GM23248 (cell line): ENCODE data around the gene GPS1.

Source experiments
- EZH2 ChIP-seq: fragments of 200-600 bp; sonication (generic); IDR thresholded peaks from 2 replicates; pipeline ENCODE4 v1.6.1; 2018; ENCODE audit warnings: antibody characterized with exemption, mild to moderate bottlenecking; ENCODE audit not compliant: insufficient read depth, poor library complexity, severe bottlenecking
- EZH2phosphoT487 ChIP-seq: fragments of 200-600 bp; sonication (generic); IDR thresholded peaks from 2 replicates; pipeline ENCODE4 v1.6.1; 2018; ENCODE audit warnings: antibody characterized with exemption, moderate library complexity, mild to moderate bottlenecking, low read depth; ENCODE audit not compliant: insufficient read depth

GRCh38 chr17:82084373-82085030, 32.8 kb downstream of the GPS1 start:
- TF ChIP-seq EZH2phosphoT487 (no peak), EZH2 (no peak)
